IMR-90 (cell line): ENCODE results near the gene ADTRP. TPM values are rescaled to one million over a fixed set of nuclear protein-coding genes. Genes with fewer than 3 reads are reported as not detected.
A peak's percentile ranks its signal among the peaks of the same experiment; 100 is the strongest.

Source experiments
- ATAC-seq: fragments of 200-7000 bp; cut with Tn5 transposase; 2 replicates; pipeline ENCODE4 v1.9.1; 2020; ENCODE audit warnings: low read depth, mild to moderate bottlenecking, moderate library complexity
- BruUV-seq: library from RNA; stranded (reverse); fragments of 400-500 nt; replicated peaks from 2 replicates; lab custom pipeline; 2021; lab: Mats Ljungman, UMichigan
- CTCF ChIA-PET: fragments of 300-600 bp; formaldehyde crosslinking; extraction: SDS; loops from one replicate; lab custom pipeline; 2021; ENCODE audit warnings: antibody characterized with exemption; lab: Yijun Ruan, JAX
- POLR2A ChIA-PET: fragments of 300-600 bp; sonication (Branson Sonifier 250); formaldehyde crosslinking; loops from one replicate; lab custom pipeline; 2022; ENCODE audit warnings: antibody characterized with exemption; ENCODE audit not compliant: unreplicated experiment; lab: Charles Lee
- DNase-seq: peaks from one replicate; pipeline ENCODE4 v3.0.0; 2013
- H2AFZ ChIP-seq: replicated peaks from 2 replicates; pipeline ENCODE3; 2013; ENCODE audit warnings: low read length, mild to moderate bottlenecking; ENCODE audit not compliant: poor library complexity
- H2AK5ac ChIP-seq: 2 replicates; pipeline ENCODE4 v1.6.1; 2013; ENCODE audit warnings: low read depth, low read length, inconsistent platforms
- H2AK9ac ChIP-seq: replicated peaks from 2 replicates; pipeline ENCODE3; 2013; ENCODE audit warnings: mild to moderate bottlenecking, low read depth, low read length, moderate library complexity; ENCODE audit not compliant: poor library complexity
- H2BK120ac ChIP-seq: 2 replicates; pipeline ENCODE4 v1.6.1; 2013; ENCODE audit warnings: low read depth, low read length, inconsistent platforms
- H2BK15ac ChIP-seq: 3 replicates; pipeline ENCODE4 v1.6.1; 2013; ENCODE audit warnings: low read depth, low read length, inconsistent platforms
- H2BK20ac ChIP-seq: 2 replicates; pipeline ENCODE4 v1.6.1; 2013; ENCODE audit warnings: low read depth, mild to moderate bottlenecking, inconsistent platforms, low read length, moderate library complexity
- H2BK5ac ChIP-seq: 2 replicates; pipeline ENCODE4 v1.6.1; 2013; ENCODE audit warnings: mild to moderate bottlenecking, low read depth, low read length, inconsistent platforms; ENCODE audit not compliant: poor library complexity, severe bottlenecking
- H3K14ac ChIP-seq: replicated peaks from 2 replicates; pipeline ENCODE4 v1.6.1; 2013; ENCODE audit warnings: low read depth, low read length, inconsistent platforms
- H3K18ac ChIP-seq: 2 replicates; pipeline ENCODE4 v1.6.1; 2013; ENCODE audit warnings: low read depth, low read length, control low read depth
- H3K23ac ChIP-seq: 2 replicates; pipeline ENCODE4 v1.6.1; 2013; ENCODE audit warnings: low read depth, low read length, inconsistent platforms
- H3K27ac ChIP-seq: 2 replicates; pipeline ENCODE4 v1.5.1; 2013; ENCODE audit warnings: mild to moderate bottlenecking, control low read depth, low read length; ENCODE audit not compliant: insufficient read depth
- H3K27me3 ChIP-seq: 2 replicates; pipeline ENCODE4 v1.6.1; 2013; ENCODE audit warnings: low read length; ENCODE audit not compliant: control insufficient read depth, insufficient read depth
- H3K36me3 ChIP-seq: 2 replicates; pipeline ENCODE4 v1.6.1; 2013; ENCODE audit warnings: low read length, mixed read lengths; ENCODE audit not compliant: control insufficient read depth, insufficient read depth
- H3K4ac ChIP-seq: 2 replicates; pipeline ENCODE4 v1.6.1; 2013; ENCODE audit warnings: low read depth, low read length, inconsistent platforms
- H3K4me1 ChIP-seq: 2 replicates; pipeline ENCODE4 v1.6.1; 2013; ENCODE audit warnings: low read length, mixed read lengths; ENCODE audit not compliant: control insufficient read depth, insufficient read depth
- H3K4me2 ChIP-seq: 2 replicates; pipeline ENCODE4 v1.6.1; 2013; ENCODE audit warnings: low read depth, mild to moderate bottlenecking, control low read depth, low read length, moderate library complexity
- H3K4me3 ChIP-seq: 2 replicates; pipeline ENCODE4 v1.5.1; 2013; ENCODE audit warnings: low read depth, mild to moderate bottlenecking, control low read depth, low read length, moderate library complexity; ENCODE audit not compliant: insufficient read depth
- H3K56ac ChIP-seq: 2 replicates; pipeline ENCODE4 v1.6.1; 2013; ENCODE audit warnings: low read length, inconsistent platforms; ENCODE audit not compliant: insufficient read depth; ENCODE audit errors: extremely low read depth
- H3K79me1 ChIP-seq, 2 experiments: 2 replicates each; pipeline ENCODE4 v1.6.1; 2013; ENCODE audit warnings: low read length in 2 of 2, inconsistent platforms in 1 of 2, low read depth in 1 of 2
- H3K9ac ChIP-seq: 2 replicates; pipeline ENCODE4 v1.6.1; 2013; ENCODE audit warnings: low read depth, low read length, control low read depth
- H3K9me1 ChIP-seq: 2 replicates; pipeline ENCODE4 v1.6.1; 2013; ENCODE audit warnings: low read length, inconsistent platforms; ENCODE audit not compliant: insufficient read depth
- H3K9me3 ChIP-seq: 2 replicates; pipeline ENCODE4 v1.6.1; 2013; ENCODE audit warnings: low read length; ENCODE audit not compliant: control insufficient read depth, insufficient read depth
- H4K20me1 ChIP-seq: 2 replicates; pipeline ENCODE4 v1.6.1; 2013; ENCODE audit warnings: low read length, inconsistent platforms; ENCODE audit not compliant: insufficient read depth
- H4K5ac ChIP-seq: 2 replicates; pipeline ENCODE4 v1.6.1; 2013; ENCODE audit warnings: mild to moderate bottlenecking, low read depth, low read length, control low read depth
- H4K8ac ChIP-seq, 2 experiments: 2 replicates each; pipeline ENCODE4 v1.6.1; 2013; ENCODE audit warnings: low read depth in 2 of 2, low read length in 2 of 2, control low read depth in 1 of 2, inconsistent platforms in 1 of 2
- H4K91ac ChIP-seq: 2 replicates; pipeline ENCODE4 v1.6.1; 2013; ENCODE audit warnings: low read depth, low read length, inconsistent platforms; ENCODE audit not compliant: insufficient read depth
- CEBPB ChIP-seq: IDR thresholded peaks from 2 replicates; pipeline ENCODE4 v1.6.1; 2012; ENCODE audit warnings: low read depth, low read length, improper control_type of control experiment
- ELK1 ChIP-seq: fragments of 150-350 bp; IDR thresholded peaks from 2 replicates; pipeline ENCODE4 v1.6.1; 2016; ENCODE audit warnings: low read depth, mild to moderate bottlenecking, low read length, moderate library complexity, borderline replicate concordance
- NFE2L2 ChIP-seq: fragments of 150-350 bp; IDR thresholded peaks from 2 replicates; pipeline ENCODE4 v1.6.1; 2016; ENCODE audit warnings: low read depth, mild to moderate bottlenecking, low read length
- POLR2A ChIP-seq: IDR thresholded peaks from 2 replicates; pipeline ENCODE4 v1.6.1; 2012; ENCODE audit warnings: mild to moderate bottlenecking, low read depth, low read length
- RAD21 ChIP-seq: IDR thresholded peaks from 2 replicates; pipeline ENCODE4 v1.6.1; 2012; ENCODE audit warnings: low read length, improper control_type of control experiment
- RFX5 ChIP-seq: IDR thresholded peaks from 2 replicates; pipeline ENCODE4 v1.8.0; 2012; ENCODE audit warnings: low read depth, mild to moderate bottlenecking, low read length, moderate library complexity
- SMC3 ChIP-seq: fragments of 150-350 bp; IDR thresholded peaks from 2 replicates; pipeline ENCODE4 v1.6.1; 2016; ENCODE audit warnings: low read depth, mild to moderate bottlenecking, antibody characterized with exemption, low read length, moderate library complexity
- WGBS, 2 experiments: methylation state at CpG; one replicate each; pipeline versions ENCODE4 v1.1.5 to v1.1.7; 2013; ENCODE audit warnings: missing lambda C conversion rate in 2 of 2; ENCODE audit not compliant: insufficient read length in 1 of 2; ENCODE audit errors: extremely low coverage in 2 of 2; 5-methylcytosine and 5-hydroxymethylcytosine counted together
- dilution Hi-C: fragments of 300-500 bp; cut with HindIII; formaldehyde crosslinking; loops from one replicate; pipeline ENCODE4 v1.14.3; 2018; ENCODE audit warnings: low sequenced_read_pairs; ENCODE audit not compliant: unreplicated experiment
- in situ Hi-C: fragments of 300-500 bp; cut with MboI; formaldehyde crosslinking; loops from 3 replicates; pipeline ENCODE4 v1.14.3; 2019; ENCODE audit warnings: low sequenced_read_pairs, inconsistent platforms, mixed read lengths
- intact Hi-C: fragments of 100-400 bp; cut with micrococcal nuclease; formaldehyde crosslinking; loops from 2 replicates; pipeline ENCODE4 v1.10.0; 2022
- polyA plus RNA-seq, 3 experiments: library from polyadenylated mRNA; depleted of rRNA; stranded (reverse); fragments of >200 nt; gene quantifications; 2 replicates each; pipeline ENCODE4 v1.2.3, GENCODE V29; 2012; ENCODE audit warnings: low replicate concordance in 1 of 3
- total RNA-seq: library from RNA; depleted of rRNA; stranded (reverse); fragments of >200 nt; gene quantifications from 2 replicates; pipeline ENCODE4 v1.2.3, GENCODE V29; 2012

ADTRP gene
- total and polyA plus RNA-seq, 2 of the 4 experiments (the other 2 are of a cell fraction): 0.50 to 0.72 TPM

GRCh38 chr6:11767978-11768756, 10.4 kb downstream of the ADTRP start:
- TF ChIP-seq SMC3: no peak
- no peak for TF ChIP-seq CEBPB
- TF ChIP-seq RAD21: no peak
- no peak for TF ChIP-seq ELK1
- TF ChIP-seq POLR2A: no peak
- TF ChIP-seq NFE2L2: no peak
- TF ChIP-seq RFX5: no peak
- H3K9ac ChIP-seq: no peak overlapping the region
- H2BK15ac ChIP-seq: peak overlapping the region; percentile 52
- ATAC-seq (no peak), DNase-seq (no peak)
- no peak overlapping the region for H2AFZ ChIP-seq
- peaks cover 26% of the 10 kb centered on the region for H3K9me1 ChIP-seq
- WGBS, 2 experiments: 86% methylated on average over 2 of the region's 7 CpGs; no CpG with 5 or more reads in 1 of the 2 experiments
- peak overlapping the region; percentile 89 for H3K4ac ChIP-seq
- BruUV-seq: no TSS peak
- intact Hi-C loops (loop anchor here (2.0 to 5.0 kb wide), 4 partner anchors 49 to 524 kb away; partner anchors contain the start of gene EDN1), dilution Hi-C loops (no loop called here), in situ Hi-C loops (no loop called here)
- no peaks in the 10 kb centered on the region for H3K9me3 ChIP-seq
- peak overlapping the region; percentile 19 for H2BK5ac ChIP-seq
- no peaks in the 10 kb centered on the region for H3K36me3 ChIP-seq
- H3K27ac ChIP-seq: no peak overlapping the region
- H3K4me2 ChIP-seq: no peak overlapping the region
- H2BK120ac ChIP-seq: peak overlapping the region; percentile 95
- peak overlapping the region; percentile 30 to 64; a peak in 2 of 4 replicates for H4K8ac ChIP-seq
- peak overlapping the region; percentile 84 for H2BK20ac ChIP-seq
- H3K4me1 ChIP-seq: peaks cover 34% of the 10 kb centered on the region
- H3K23ac ChIP-seq: no peak overlapping the region
- H3K14ac ChIP-seq: peak overlapping the region; percentile 75; the same call in 1 of the 2 replicates
- no peaks in the 10 kb centered on the region for H4K20me1 ChIP-seq
- H4K5ac ChIP-seq: peak overlapping the region; percentile 5; the same call in 1 of the 2 replicates
- H2AK5ac ChIP-seq: peak overlapping the region; percentile 79
- POLR2A ChIA-PET: no interaction called here
- CTCF ChIA-PET: no interaction called here
- no peak overlapping the region for H3K56ac ChIP-seq
- H3K27me3 ChIP-seq: no peaks in the 10 kb centered on the region
- H3K4me3 ChIP-seq: no peak overlapping the region
- peak overlapping the region; percentile 35; the same call in 1 of the 2 replicates for H3K18ac ChIP-seq
- H3K79me1 ChIP-seq: no peaks in the 10 kb centered on the region; a peak in 1 of 4 replicates
- H4K91ac ChIP-seq: peak overlapping the region; percentile 82
- H2AK9ac ChIP-seq: no peak overlapping the region
